Thoracic aorta (tissue), 2 donors: ENCODE results near the gene MMP28. TPM values are rescaled to one million over a fixed set of nuclear protein-coding genes. Genes with fewer than 3 reads are reported as not detected.
A peak's percentile ranks its signal among the peaks of the same experiment; 100 is the strongest.

Experiments used
- ATAC-seq: fragments of 150-250 bp; one replicate; pipeline ENCODE4 v1.8.0; 2017; ENCODE audit warnings: low read depth; ENCODE audit not compliant: insufficient number of reproducible peaks, low FRiP score
- DNase-seq: peaks from one replicate; pipeline ENCODE4 v3.0.0-alpha.2; 2020; ENCODE audit warnings: low spot score
- H3K27ac ChIP-seq, 2 donors: fragments of 200-600 bp; sonication (generic); 1 replicate in 1 of 2; 2 replicates in 1 of 2; pipeline ENCODE4 v1.5.1; 2016; ENCODE audit warnings: mild to moderate bottlenecking in 2 of 2, moderate library complexity in 2 of 2
- H3K27me3 ChIP-seq: fragments of 200-600 bp; sonication (generic); replicated peaks from 2 replicates; pipeline ENCODE4 v1.6.0; 2016; ENCODE audit warnings: mild to moderate bottlenecking; ENCODE audit not compliant: insufficient read depth
- H3K36me3 ChIP-seq: fragments of 200-600 bp; sonication (generic); one replicate; pipeline ENCODE4 v1.5.1; 2016
- H3K4me1 ChIP-seq, 2 donors: fragments of 200-600 bp; sonication (generic); 1 replicate in 1 of 2; 2 replicates in 1 of 2; pipeline versions ENCODE4 v1.5.1 to v1.6.0; 2016; ENCODE audit warnings: low read depth in 2 of 2, mild to moderate bottlenecking in 1 of 2; ENCODE audit not compliant: control insufficient read depth in 1 of 2
- H3K4me3 ChIP-seq: fragments of 200-600 bp; sonication (generic); 2 replicates; pipeline ENCODE4 v1.5.1; 2016; ENCODE audit warnings: mild to moderate bottlenecking
- H3K9me3 ChIP-seq: fragments of 200-600 bp; sonication (generic); 2 replicates; pipeline ENCODE4 v1.5.1; 2016
- CTCF ChIP-seq: fragments of 200-600 bp; sonication (generic); IDR thresholded peaks from one replicate; pipeline ENCODE4 v1.5.1; 2019; ENCODE audit warnings: antibody characterized with exemption
- total RNA-seq, 2 donors: library from RNA; depleted of rRNA; stranded (reverse); fragments of >200 nt; gene quantifications; one replicate each; pipeline versions ENCODE4 v1.1.0 to v1.2.3, GENCODE V29; 2016

MMP28 gene
- total RNA-seq, 2 donors from 2014 or later = 4.8 to 18.5 TPM

DNA sequence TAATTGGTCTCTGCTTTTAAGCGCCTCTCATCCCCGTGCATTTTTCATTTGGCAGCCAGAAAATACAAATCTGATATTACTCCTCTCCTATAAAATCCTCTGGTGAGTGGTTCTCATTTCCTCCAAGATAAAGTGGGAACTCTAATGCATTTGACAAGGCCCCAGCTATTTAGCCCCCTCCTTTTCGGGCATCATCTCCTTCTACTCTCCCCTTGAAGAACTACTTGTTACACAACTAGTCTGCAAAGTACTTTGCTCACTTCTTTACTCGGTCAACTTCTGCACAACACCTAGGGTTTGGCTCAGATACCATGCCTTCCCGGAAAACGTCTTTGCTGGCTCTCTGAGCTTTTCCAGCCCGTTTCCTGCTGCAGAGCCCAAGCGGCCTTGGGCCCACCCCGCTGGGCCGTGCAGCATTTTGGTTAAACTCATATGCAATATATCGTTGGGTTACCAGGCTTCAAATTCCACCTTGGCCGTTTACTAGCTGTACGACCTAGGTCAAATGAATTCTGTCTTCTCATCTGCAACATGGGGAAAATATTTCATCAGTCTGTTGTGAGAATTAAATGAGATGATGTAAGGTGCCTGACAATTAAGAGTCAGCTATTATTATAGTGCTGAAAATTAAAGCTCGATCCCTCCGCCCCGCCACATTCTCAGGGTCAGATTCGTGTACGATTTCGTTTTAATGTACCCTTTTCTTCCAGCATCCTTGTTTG is 13.0 kb upstream of the MMP28 start:
- H3K27ac ChIP-seq = peak overlapping the region; percentile 85 to 92
- DNase-seq (no peak), ATAC-seq (no peak)
- H3K9me3 ChIP-seq = no peaks in the 10 kb centered on the region
- no peaks in the 10 kb centered on the region for H3K27me3 ChIP-seq
- H3K4me1 ChIP-seq = peaks cover 32 to 61% of the 10 kb centered on the region in 2 donors
- TF ChIP-seq CTCF = no peak
- no peaks in the 10 kb centered on the region for H3K36me3 ChIP-seq
- H3K4me3 ChIP-seq = peak overlapping the region; percentile 86

- Histone ChIP-seq H3K4me3 (no peak overlapping the region), H3K9me3 (no peaks in the 10 kb centered on the region), H3K4me1 (peaks cover 30 to 57% of the 10 kb centered on the region in 2 donors), H3K36me3 (no peaks in the 10 kb centered on the region), H3K27me3 (no peaks in the 10 kb centered on the region), H3K27ac (peak overlapping the region; percentile 18 to 85)
- ATAC-seq = no peak
- DNase-seq = no peak
- TF ChIP-seq CTCF = no peak
These were observed 12.1 kb upstream of the MMP28 start for GRCh38 chr17:35807371-35808144.

DNA sequence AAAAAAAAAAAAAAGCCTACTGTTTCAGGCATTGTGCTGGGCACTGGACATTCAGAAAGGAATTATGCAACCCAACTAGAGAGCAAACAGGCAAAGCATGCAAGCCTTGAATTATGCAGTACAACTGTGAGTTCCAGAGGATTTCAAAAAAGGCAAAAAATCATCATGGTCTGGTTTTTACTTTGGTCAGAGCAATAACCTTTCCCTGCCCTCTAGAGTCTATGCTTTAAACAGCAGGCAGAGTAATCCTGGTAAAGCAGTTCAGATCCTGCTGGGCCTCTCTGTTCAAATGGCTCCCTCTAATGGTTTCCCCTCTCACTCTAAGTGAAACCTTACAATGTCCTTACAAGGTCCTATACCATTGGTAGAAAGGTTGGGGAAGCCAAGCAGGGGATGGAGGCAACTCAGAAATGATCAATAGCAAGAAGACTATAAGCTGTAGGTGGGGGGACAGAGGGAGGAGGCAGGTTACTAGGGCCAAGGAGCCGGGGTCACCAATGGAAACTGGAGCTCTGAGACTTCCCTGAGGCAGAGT is 9.3 kb upstream of the MMP28 start:
- peak; percentile 79 for TF ChIP-seq CTCF
- H3K4me1 ChIP-seq = peaks cover 23 to 55% of the 10 kb centered on the region in 2 donors
- H3K4me3 ChIP-seq = no peak overlapping the region
- H3K27me3 ChIP-seq = no peaks in the 10 kb centered on the region
- H3K9me3 ChIP-seq = no peaks in the 10 kb centered on the region
- H3K36me3 ChIP-seq = no peaks in the 10 kb centered on the region
- ATAC-seq (peak; percentile 89), DNase-seq (no peak)
- H3K27ac ChIP-seq = peak overlapping the region in 1 of 2 donors; percentile 50

DNA sequence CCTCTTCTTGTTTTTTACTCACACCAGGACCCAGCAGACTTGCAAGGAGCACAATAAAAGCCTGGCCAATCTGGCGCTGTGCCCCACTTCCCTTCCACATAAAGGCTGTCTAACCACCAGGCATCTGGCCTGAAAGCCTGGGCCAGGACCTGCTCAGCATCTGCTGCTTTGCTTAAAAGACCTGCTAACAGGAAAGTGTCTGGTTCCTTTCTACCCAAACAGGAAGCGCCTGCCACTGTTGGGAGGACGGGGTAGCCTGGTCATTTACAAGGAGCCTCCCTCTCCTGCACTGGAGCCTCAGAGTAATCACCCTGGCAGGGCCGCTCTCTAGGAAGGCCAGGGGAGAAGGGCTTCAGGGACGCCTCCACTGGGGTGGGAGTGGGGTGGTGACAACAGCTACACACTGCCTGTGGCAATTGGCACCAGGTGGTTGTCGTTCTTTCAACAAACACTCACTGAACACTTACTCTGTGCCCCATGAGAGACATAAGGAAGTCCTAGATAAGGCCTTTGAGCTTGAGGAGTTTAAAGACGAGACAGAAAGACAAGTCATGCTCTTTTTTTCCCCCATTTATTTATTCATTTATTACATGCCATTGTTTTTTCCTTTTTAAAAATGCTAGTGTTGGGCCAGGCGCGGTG is 6.3 kb upstream of the MMP28 start:
- TF ChIP-seq CTCF = no peak
- Histone ChIP-seq H3K27ac (peak overlapping the region in 1 of 2 donors; percentile 18), H3K27me3 (no peaks in the 10 kb centered on the region), H3K36me3 (no peaks in the 10 kb centered on the region), H3K4me1 (peaks cover 18 to 39% of the 10 kb centered on the region in 2 donors), H3K4me3 (no peak overlapping the region), H3K9me3 (no peaks in the 10 kb centered on the region)
- DNase-seq = no peak
- ATAC-seq = no peak

DNA sequence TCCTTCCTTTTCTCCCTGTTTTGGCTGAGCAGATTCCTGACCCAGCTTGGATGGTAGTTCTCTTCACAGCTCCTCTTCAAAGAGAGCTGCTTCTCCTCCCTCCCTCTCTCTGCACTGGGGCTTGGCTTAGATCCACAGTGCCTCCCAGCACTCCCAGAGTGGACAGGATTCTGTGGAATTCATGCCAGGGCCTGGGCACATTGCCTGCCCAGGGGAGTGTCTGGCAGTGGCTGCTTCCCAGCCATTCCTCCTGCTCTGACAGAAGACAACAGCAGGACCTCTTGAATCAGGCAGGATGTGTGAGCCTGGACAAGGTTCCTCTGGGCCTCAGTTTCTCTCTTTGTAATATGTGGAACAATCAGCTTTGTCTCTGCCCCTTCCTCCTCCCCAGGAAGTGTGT is 4.5 kb upstream of the MMP28 start:
- no peak for ATAC-seq
- Histone ChIP-seq H3K4me3 (no peak overlapping the region), H3K27me3 (no peaks in the 10 kb centered on the region), H3K36me3 (no peaks in the 10 kb centered on the region), H3K9me3 (no peaks in the 10 kb centered on the region), H3K27ac (peak overlapping the region in 1 of 2 donors; percentile 66), H3K4me1 (peaks cover 21 to 47% of the 10 kb centered on the region in 2 donors)
- no peak for TF ChIP-seq CTCF
- DNase-seq = no peak
